Prostate gland (tissue), 2 donors: Measurements from ENCODE around the gene CDKL1.

Source experiments
- POLR2A ChIP-seq: fragments of 450-650 bp; IDR thresholded peaks from one replicate; pipeline ENCODE4 v1.6.1; 2016; ENCODE audit warnings: antibody characterized with exemption, mild to moderate bottlenecking
- POLR2AphosphoS5 ChIP-seq: sonication (generic); formaldehyde crosslinking; IDR thresholded peaks from one replicate; pipeline ENCODE4 v1.6.1; 2017; ENCODE audit warnings: antibody characterized with exemption
- TF ChIP-seq, protein P1 (sequence below), 4 experiments: fragments of 200-600 bp in 2 of 4; fragments of 450-650 bp in 2 of 4; sonication (generic) in 2 of 4; IDR thresholded peaks; 1 replicate in 3 of 4; 2 replicates in 1 of 4; pipeline ENCODE4 v1.5.1; 2016 to 2019; ENCODE audit warnings: antibody characterized with exemption in 4 of 4, mild to moderate bottlenecking in 2 of 4, moderate library complexity in 2 of 4

DNA sequence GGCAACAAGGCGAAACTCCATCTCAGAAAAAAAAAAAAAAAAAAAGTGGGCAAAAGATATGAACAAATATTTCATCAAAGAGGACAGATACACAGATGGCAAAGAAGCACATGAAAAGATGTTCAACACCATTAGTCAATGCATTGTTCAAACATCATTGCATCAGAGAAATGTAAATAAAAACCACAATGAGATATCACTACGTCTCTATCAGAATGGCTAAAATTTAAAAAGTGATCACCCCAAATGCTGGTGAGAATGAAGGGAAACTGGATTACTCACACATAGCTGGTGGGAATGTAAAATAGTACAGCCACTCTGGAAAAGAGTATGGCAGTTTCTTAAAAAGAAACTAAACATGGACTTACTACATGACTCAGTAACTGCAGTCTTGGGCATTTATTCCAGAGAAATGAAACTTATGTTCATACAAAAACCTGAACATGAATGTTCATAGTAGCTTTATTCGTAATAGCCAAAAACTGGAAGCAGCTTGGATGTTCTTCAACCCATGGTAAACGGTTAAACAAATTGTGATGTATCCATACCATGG is 88.2 kb downstream of the CDKL1 start:
- TF ChIP-seq, protein P1, sequence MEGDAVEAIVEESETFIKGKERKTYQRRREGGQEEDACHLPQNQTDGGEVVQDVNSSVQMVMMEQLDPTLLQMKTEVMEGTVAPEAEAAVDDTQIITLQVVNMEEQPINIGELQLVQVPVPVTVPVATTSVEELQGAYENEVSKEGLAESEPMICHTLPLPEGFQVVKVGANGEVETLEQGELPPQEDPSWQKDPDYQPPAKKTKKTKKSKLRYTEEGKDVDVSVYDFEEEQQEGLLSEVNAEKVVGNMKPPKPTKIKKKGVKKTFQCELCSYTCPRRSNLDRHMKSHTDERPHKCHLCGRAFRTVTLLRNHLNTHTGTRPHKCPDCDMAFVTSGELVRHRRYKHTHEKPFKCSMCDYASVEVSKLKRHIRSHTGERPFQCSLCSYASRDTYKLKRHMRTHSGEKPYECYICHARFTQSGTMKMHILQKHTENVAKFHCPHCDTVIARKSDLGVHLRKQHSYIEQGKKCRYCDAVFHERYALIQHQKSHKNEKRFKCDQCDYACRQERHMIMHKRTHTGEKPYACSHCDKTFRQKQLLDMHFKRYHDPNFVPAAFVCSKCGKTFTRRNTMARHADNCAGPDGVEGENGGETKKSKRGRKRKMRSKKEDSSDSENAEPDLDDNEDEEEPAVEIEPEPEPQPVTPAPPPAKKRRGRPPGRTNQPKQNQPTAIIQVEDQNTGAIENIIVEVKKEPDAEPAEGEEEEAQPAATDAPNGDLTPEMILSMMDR (IDR thresholded peaks at IDR 0.05): no peak
- TF ChIP-seq POLR2AphosphoS5 (no peak), POLR2A (no peak)
